PFSK-1 (cell line): Measurements from ENCODE around the gene TBX4.

ENCODE experiments used
- FOXP2 ChIP-seq: optimal IDR thresholded peaks from 2 replicates; pipeline ENCODE3; 2011; ENCODE audit warnings: borderline replicate concordance, control low read depth, inconsistent platforms; ENCODE audit not compliant: insufficient read depth; ENCODE audit errors: extremely low read length, extremely low read depth
- POLR2AphosphoS5 ChIP-seq: IDR thresholded peaks from 2 replicates; pipeline ENCODE4 v1.6.1; 2012; ENCODE audit warnings: low read depth, mild to moderate bottlenecking, control low read depth, low read length, moderate library complexity
- SIN3A ChIP-seq: IDR thresholded peaks from 2 replicates; pipeline ENCODE4 v1.6.1; 2012; ENCODE audit warnings: mild to moderate bottlenecking, low read length, moderate library complexity, borderline replicate concordance; ENCODE audit not compliant: insufficient read depth
- TAF1 ChIP-seq: IDR thresholded peaks from 2 replicates; pipeline ENCODE4 v1.6.1; 2012; ENCODE audit warnings: low read length, control low read depth, borderline replicate concordance; ENCODE audit not compliant: insufficient read depth
- TF ChIP-seq, protein P1 (sequence below), 2 experiments: IDR thresholded peaks; 2 replicates each; pipeline versions ENCODE4 v1.6.1 to v1.8.0; 2011 to 2012; ENCODE audit warnings: low read depth in 2 of 2, low read length in 2 of 2, control low read depth in 1 of 2, inconsistent platforms in 1 of 2, mild to moderate bottlenecking in 1 of 2, moderate library complexity in 1 of 2; ENCODE audit not compliant: insufficient read depth in 1 of 2

Gene TBX4

DNA sequence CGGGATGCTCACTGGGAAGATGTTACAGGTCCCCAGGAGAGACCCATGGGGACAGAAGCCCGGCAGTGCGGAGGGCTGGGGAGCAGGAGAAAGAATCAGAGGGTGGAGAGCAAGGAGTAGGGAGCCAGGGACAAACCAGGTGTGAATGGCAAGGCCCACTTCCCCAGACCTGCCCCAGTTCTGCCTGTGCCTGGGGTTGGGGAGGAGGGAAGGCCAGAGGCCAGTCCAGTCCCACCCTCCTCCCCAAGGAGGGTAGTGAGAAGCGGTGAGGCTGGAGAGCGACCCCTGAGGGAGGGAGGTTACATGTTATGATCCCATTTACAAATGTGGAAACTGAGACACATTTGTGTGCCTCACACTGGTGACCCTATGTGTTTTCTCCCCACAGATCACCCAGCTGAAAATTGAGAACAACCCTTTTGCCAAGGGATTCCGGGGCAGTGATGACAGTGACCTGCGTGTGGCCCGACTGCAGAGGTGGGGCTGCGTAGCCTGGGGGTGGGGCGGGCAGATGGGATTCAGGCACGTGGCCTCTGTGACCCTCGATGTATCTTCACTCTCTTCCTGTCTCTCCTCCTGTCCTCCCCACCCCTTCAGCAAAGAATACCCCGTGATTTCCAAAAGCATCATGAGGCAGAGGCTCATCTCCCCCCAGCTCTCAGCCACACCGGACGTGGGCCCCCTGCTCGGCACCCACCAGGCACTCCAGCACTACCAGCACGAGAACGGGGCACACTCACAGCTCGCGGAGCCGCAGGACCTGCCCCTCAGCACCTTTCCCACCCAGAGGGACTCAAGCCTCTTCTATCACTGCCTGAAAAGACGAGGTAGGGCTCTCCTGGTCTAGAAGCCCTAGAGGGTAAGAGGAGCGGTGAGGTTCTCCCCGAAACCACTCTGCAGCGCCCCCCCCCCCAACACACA lies 27.5 kb downstream of the TBX4 start:
- TF ChIP-seq TAF1 = no peak

DNA sequence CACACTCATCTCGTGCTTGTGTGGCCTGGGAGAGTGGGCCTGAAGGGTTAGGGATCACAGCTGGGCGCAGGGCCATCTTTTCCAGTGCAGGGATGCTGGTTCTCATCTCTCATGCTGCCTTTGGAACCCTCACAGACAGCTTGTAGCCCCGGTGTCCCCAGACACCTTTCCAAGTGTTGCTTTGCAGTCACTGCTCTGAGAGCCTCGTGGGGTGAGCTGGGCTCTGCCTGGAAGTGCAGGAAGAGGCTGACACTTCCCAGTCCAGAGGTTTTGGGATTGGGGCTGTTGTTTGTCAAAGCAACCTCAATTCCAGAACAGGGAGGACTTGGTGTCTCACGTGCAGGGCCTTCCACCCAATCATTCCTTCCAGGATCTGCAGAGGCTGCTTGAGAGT lies 28.2 kb downstream of the TBX4 start:
- no peak for TF ChIP-seq TAF1
- no peak for TF ChIP-seq SIN3A
- TF ChIP-seq, protein P1, sequence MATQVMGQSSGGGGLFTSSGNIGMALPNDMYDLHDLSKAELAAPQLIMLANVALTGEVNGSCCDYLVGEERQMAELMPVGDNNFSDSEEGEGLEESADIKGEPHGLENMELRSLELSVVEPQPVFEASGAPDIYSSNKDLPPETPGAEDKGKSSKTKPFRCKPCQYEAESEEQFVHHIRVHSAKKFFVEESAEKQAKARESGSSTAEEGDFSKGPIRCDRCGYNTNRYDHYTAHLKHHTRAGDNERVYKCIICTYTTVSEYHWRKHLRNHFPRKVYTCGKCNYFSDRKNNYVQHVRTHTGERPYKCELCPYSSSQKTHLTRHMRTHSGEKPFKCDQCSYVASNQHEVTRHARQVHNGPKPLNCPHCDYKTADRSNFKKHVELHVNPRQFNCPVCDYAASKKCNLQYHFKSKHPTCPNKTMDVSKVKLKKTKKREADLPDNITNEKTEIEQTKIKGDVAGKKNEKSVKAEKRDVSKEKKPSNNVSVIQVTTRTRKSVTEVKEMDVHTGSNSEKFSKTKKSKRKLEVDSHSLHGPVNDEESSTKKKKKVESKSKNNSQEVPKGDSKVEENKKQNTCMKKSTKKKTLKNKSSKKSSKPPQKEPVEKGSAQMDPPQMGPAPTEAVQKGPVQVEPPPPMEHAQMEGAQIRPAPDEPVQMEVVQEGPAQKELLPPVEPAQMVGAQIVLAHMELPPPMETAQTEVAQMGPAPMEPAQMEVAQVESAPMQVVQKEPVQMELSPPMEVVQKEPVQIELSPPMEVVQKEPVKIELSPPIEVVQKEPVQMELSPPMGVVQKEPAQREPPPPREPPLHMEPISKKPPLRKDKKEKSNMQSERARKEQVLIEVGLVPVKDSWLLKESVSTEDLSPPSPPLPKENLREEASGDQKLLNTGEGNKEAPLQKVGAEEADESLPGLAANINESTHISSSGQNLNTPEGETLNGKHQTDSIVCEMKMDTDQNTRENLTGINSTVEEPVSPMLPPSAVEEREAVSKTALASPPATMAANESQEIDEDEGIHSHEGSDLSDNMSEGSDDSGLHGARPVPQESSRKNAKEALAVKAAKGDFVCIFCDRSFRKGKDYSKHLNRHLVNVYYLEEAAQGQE (IDR thresholded peaks at IDR 0.05; ENCODE audit: insufficient read depth in 1 of 2, low read depth in 2 of 2, low read length in 2 of 2) = no peak
- no peak for TF ChIP-seq POLR2AphosphoS5
- TF ChIP-seq FOXP2 = no peak

DNA sequence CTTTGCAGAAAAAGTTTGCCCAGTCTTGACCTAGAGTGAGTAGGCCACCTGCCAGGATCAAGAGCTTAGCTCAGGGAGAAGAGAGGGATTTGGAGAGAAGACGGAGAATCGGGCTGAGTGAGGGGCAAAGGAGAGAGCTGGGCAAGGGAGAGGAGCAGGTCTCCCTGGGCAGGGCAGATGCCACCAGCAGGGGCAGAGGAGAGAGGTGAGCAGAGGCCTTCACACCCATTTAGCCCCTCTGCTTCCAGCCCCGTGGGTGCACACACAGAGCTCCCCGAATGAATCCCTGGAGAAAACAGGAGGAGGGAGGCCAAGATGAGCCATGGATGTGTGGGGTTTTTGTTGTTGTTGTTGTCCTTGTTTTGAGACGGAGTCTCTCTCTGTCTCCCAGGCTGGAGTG lies 29.2 kb downstream of the TBX4 start:
- no peak for TF ChIP-seq POLR2AphosphoS5
- TF ChIP-seq, protein P1 (IDR thresholded peaks at IDR 0.05; ENCODE audit: insufficient read depth in 1 of 2, low read depth in 2 of 2, low read length in 2 of 2) = no peak
- no peak for TF ChIP-seq SIN3A
- TF ChIP-seq FOXP2 = no peak
- no peak for TF ChIP-seq TAF1

DNA sequence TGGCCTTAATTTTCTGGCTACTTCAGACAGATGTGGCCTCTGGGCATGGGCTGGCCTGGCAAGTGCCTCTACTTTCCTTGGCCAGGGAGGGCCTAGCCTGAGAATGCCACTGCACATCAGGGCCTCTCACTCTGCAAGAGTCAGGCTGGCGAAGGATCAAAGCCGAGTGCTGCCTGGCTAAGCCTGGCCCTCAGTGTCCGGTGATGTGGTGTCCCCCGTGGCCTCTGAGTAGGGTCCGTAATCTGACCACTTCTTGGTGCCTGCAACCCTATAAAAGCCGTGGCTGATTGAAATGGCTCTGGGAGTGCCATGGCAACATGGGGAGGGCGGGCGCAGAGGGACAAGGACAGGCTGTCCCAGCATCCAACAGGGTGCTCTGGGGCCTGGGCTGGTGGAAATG lies 30.2 kb downstream of the TBX4 start:
- TF ChIP-seq, protein P1 (IDR thresholded peaks at IDR 0.05; ENCODE audit: insufficient read depth in 1 of 2, low read depth in 2 of 2, low read length in 2 of 2) = no peak
- no peak for TF ChIP-seq TAF1
- no peak for TF ChIP-seq FOXP2
- no peak for TF ChIP-seq SIN3A
- TF ChIP-seq POLR2AphosphoS5 = no peak

DNA sequence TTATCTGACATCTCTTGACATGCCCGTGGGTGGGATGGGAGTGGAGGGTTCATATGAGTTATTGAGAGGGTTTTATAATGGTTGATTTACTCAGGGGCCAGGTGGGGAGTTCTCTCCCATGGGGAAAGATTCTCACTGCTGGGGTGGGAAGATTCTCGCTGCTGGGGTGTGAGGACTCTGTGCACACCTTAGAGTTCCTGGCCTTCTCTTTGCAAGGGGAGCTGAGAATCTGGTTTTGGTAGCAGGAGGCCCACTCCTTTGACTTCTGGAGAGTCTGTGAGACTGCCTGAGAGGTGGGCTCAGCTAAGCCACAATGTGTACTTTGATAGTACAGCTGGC lies 31.5 kb downstream of the TBX4 start:
- TF ChIP-seq FOXP2 = no peak
- no peak for TF ChIP-seq POLR2AphosphoS5
- no peak for TF ChIP-seq TAF1
- TF ChIP-seq SIN3A = no peak
- TF ChIP-seq, protein P1 (IDR thresholded peaks at IDR 0.05; ENCODE audit: insufficient read depth in 1 of 2, low read depth in 2 of 2, low read length in 2 of 2) = no peak
